GM21786 (cell line): Measurements from ENCODE around the gene DLX5.
"Not testable (repeated sequence)": the region's sequence is repeated elsewhere in the genome, so short reads cannot be mapped to it uniquely, and the experiment has no call there.

Experiments
- ATAC-seq: cut with Tn5 transposase; IDR thresholded peaks from one replicate; pipeline ENCODE4 v1.9.1; 2021; ENCODE audit not compliant: unreplicated experiment

Gene DLX5

GRCh38 chr7:97024209-97025129 is at the start of gene DLX5:
DLX5 (minus strand) TSS chr7:97024831; CDS start chr7:97024623, 208 bp downstream.
- ATAC-seq: no peak

- not testable (repeated sequence) for ATAC-seq
Measured at GRCh38 chr7:97072025-97072424, 47.4 kb upstream of the DLX5 start.

- ATAC-seq: peak; percentile 78
Measured at GRCh38 chr7:97064972-97065587, 40.4 kb upstream of the DLX5 start.

- ATAC-seq: no peak
Measured at GRCh38 chr7:97064020-97064419, 39.4 kb upstream of the DLX5 start.

GRCh38 chr7:97043281-97043680 is 18.6 kb upstream of the DLX5 start:
- no peak for ATAC-seq

- ATAC-seq: no peak
Measured at GRCh38 chr7:97039374-97040065, 14.9 kb upstream of the DLX5 start.

- ATAC-seq: not testable (repeated sequence)
Measured at GRCh38 chr7:97034213-97034852, 9.7 kb upstream of the DLX5 start.

- peak; percentile 94 for ATAC-seq
Measured at GRCh38 chr7:97027427-97028234, 3.0 kb upstream of the DLX5 start.

- peak; percentile 7 for ATAC-seq
Measured at GRCh38 chr7:97026715-97027426, 2.2 kb upstream of the DLX5 start.

GRCh38 chr7:97025983-97026714 is 1.5 kb upstream of the DLX5 start:
- ATAC-seq: no peak

GRCh38 chr7:97025130-97025499 is 484 bp upstream of the DLX5 start:
- ATAC-seq: no peak

GRCh38 chr7:97022491-97023306 is 1.9 kb downstream of the DLX5 start:
- ATAC-seq: no peak

GRCh38 chr7:97021747-97022490 is 2.7 kb downstream of the DLX5 start:
- no peak for ATAC-seq

GRCh38 chr7:97020996-97021746 is 3.5 kb downstream of the DLX5 start:
- ATAC-seq: no peak

- no peak for ATAC-seq
Measured at GRCh38 chr7:97020601-97020995, 4.0 kb downstream of the DLX5 start.

- ATAC-seq: no peak
Measured at GRCh38 chr7:97019710-97020225, 4.9 kb downstream of the DLX5 start.
